Activated naive CD8-positive, alpha-beta T cell treated with anti-CD3 and anti-CD28 coated beads, Interleukin-2, amount 50 U/mL, for 24 hours (primary cell): ENCODE data around the gene C13orf46.
"Not testable (repeated sequence)": the region's sequence is repeated elsewhere in the genome, so short reads cannot be mapped to it uniquely, and the experiment has no call there.

Source experiments
- ATAC-seq: fragments of 150-1000 bp; cut with Tn5 transposase; one replicate; pipeline ENCODE4 v1.10.0; 2021
- DNase-seq: peaks from one replicate; pipeline ENCODE4 v3.0.0; 2021
- H3K27ac Mint-ChIP-seq: one replicate; pipeline ENCODE4 v1.8.0; 2021; ENCODE audit warnings: mild to moderate bottlenecking, mixed read lengths
- H3K27me3 Mint-ChIP-seq: one replicate; pipeline ENCODE4 v1.8.0; 2021; ENCODE audit warnings: mixed read lengths
- H3K36me3 Mint-ChIP-seq: one replicate; pipeline ENCODE4 v1.8.0; 2021; ENCODE audit warnings: low read depth, mixed read lengths
- H3K4me1 Mint-ChIP-seq: one replicate; pipeline ENCODE4 v1.8.0; 2021; ENCODE audit warnings: mixed read lengths
- H3K4me3 Mint-ChIP-seq: one replicate; pipeline ENCODE4 v1.8.0; 2021; ENCODE audit warnings: mild to moderate bottlenecking, moderate library complexity, mixed read lengths
- H3K9me3 Mint-ChIP-seq: one replicate; pipeline ENCODE4 v1.8.0; 2021; ENCODE audit warnings: mixed read lengths

The C13orf46 gene

DNA sequence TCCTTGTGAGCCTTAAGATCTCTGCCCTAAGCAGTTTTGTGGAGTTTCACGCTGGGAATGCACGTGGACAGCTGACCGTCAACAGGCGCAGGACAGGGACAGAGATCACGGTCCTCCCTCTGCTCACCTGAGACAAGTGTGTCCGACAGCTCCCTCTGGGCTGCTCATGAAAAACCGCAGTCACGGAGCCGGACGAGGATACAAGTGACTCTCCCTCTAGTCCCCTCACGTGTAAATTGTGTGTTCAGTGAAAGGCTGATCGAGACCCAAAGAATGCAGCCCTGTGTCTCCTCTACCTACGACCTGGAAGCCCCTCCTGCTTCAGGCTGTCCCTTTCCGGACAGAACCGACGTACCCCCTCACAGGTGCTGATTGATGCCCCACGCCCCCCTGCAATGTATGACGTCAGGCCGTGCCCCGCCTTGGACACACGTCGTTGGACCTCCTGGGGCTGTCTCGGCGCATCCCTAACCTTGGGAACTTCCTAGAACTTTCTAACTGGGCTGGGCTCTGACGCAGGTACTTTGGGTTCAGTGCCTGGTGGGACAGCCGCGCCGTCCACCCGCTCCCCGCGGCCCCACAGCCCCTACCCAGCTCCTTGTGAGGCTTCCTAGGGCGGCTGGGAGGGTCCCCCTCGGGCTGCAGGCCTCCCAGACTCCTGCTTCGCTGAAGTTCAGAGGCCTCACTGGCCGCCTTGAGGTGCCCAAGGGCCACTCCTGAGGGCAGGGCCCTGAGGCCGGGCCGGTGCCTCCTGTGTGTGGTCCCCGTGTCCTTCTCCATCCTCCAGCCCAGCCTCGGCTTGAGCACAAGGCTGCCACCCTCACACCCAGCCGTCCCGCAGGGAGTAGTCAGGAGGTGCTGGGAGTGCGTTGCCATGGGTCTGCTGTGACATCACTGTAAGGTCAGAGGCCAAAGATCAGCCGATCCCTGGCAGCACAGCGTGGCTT, at the start of gene C13orf46:
Gene C13orf46 (minus strand): TSS at position 859 of the 947 bp plus-strand sequence. CDS start 79 bp downstream, at position 780.
- Mint-ChIP-seq H3K27ac (no peak within 1 kb of the TSS), H3K27me3 (no peaks in the 10 kb centered on the region), H3K36me3 (peaks cover 2% of the 10 kb centered on the region), H3K4me3 (no peak within 1 kb of the TSS), H3K4me1 (no peaks in the 10 kb centered on the region), H3K9me3 (no peaks in the 10 kb centered on the region)
- DNase-seq (no peak), ATAC-seq (no peak)

DNA sequence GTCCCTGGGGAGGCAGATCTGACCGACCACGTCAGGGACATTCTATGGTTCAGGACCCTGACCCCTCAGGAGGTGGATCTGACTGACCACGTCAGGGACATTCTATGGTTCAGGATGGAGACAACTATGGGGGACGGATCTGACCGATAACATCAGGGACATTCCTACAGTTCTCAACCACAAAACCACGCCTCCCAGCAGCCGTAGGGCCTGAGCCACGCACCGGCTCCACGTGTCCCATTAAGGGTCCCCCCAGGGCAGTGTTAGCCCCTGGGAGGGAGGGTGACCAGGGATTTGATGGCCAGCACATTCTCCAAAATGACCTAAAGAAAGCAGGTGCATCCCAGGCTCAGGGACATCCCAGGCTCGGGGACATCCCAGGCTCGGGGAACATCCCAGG, 49.0 kb upstream of the C13orf46 start:
- Mint-ChIP-seq H3K4me3 (no peak overlapping the region), H3K27ac (no peak overlapping the region), H3K9me3 (no peaks in the 10 kb centered on the region), H3K36me3 (peaks cover 25% of the 10 kb centered on the region), H3K4me1 (no peaks in the 10 kb centered on the region), H3K27me3 (no peaks in the 10 kb centered on the region)
- ATAC-seq (no peak), DNase-seq (no peak)

GRCh38 chr13:114022309-114022669, 48.4 kb upstream of the C13orf46 start:
- H3K36me3 Mint-ChIP-seq, result peaks cover 25% of the 10 kb centered on the region
- H3K4me3 Mint-ChIP-seq, result no peak overlapping the region
- H3K27ac Mint-ChIP-seq, result no peak overlapping the region
- H3K27me3 Mint-ChIP-seq, result no peaks in the 10 kb centered on the region
- no peaks in the 10 kb centered on the region for H3K9me3 Mint-ChIP-seq
- ATAC-seq (no peak), DNase-seq (no peak)
- no peaks in the 10 kb centered on the region for H3K4me1 Mint-ChIP-seq

GRCh38 chr13:114021464-114022308, 47.8 kb upstream of the C13orf46 start:
- peaks cover 27% of the 10 kb centered on the region for H3K36me3 Mint-ChIP-seq

DNA sequence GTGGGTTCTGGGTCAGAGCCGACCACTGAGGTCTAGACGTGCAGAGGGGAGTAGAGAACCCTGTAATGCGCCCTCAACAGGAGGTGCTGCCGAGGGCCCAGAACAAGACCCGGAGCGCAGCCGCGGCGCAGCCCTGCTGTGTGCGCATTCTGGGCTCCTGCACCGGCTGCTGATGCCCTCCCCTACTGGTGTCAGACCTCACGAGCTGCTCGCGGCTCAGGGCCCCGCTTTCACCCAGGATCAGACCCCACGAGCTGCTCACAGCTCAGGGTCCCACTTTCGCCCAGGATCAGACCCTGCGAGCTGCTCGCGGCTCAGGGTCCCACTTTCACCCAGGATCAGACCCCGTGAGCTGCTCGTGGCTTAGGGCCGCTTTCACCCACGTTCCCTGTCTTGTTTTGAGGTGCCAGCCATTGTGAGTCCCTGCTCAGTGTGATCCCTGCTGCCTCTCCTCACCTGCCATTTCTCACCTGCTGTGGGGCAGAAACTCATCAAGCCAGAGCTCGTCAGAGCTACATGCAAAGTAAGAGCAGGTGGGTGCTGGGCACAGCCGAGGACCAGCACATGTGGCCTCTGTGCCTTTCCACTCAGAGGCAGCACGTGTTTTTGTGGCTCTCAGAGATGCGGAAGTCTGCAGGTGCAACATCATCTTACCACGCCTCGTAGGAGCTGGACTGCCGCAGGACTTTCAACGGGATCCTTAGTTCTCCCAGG, 47.0 kb upstream of the C13orf46 start:
- ATAC-seq (no peak), DNase-seq (no peak)
- no peak overlapping the region for H3K4me3 Mint-ChIP-seq
- no peaks in the 10 kb centered on the region for H3K27me3 Mint-ChIP-seq
- H3K36me3 Mint-ChIP-seq, result peaks cover 31% of the 10 kb centered on the region
- no peak overlapping the region for H3K27ac Mint-ChIP-seq
- H3K9me3 Mint-ChIP-seq, result no peaks in the 10 kb centered on the region
- H3K4me1 Mint-ChIP-seq, result peaks cover 8% of the 10 kb centered on the region

More at GRCh38 chr13:114021464-114022308, 47.8 kb upstream of the C13orf46 start:
- DNase-seq, result no peak
- H3K4me3 Mint-ChIP-seq, result no peak overlapping the region
- no peaks in the 10 kb centered on the region for H3K27me3 Mint-ChIP-seq
- ATAC-seq, result no peak
- no peak overlapping the region for H3K27ac Mint-ChIP-seq
- peaks cover 3% of the 10 kb centered on the region for H3K4me1 Mint-ChIP-seq
- no peaks in the 10 kb centered on the region for H3K9me3 Mint-ChIP-seq

GRCh38 chr13:114020134-114020533, 46.3 kb upstream of the C13orf46 start:
- H3K4me1 Mint-ChIP-seq, result peaks cover 11% of the 10 kb centered on the region
- H3K36me3 Mint-ChIP-seq, result peaks cover 29% of the 10 kb centered on the region
- not testable (repeated sequence) for H3K27ac Mint-ChIP-seq, ATAC-seq, H3K9me3 Mint-ChIP-seq, H3K27me3 Mint-ChIP-seq, H3K4me3 Mint-ChIP-seq, DNase-seq

DNA sequence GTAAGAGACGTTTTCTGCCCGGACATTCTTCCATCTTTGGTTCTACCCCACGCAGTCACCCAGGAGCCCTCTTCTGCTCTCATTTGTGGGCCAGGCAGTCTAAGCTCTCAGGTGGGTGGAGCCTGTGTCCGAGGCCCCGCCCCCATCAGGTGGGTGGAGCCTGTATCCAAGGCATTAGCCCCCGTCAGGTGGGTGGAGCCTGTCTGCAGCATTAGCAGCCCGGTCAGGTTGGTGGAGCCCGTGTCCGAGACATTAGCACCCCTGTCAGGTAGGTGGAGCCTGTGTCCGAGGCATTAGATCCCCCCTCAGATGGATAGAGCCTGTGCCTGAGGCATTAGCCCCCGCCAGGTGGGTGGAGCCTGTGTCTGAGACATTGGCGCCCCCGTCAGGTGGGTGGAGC, 45.5 kb upstream of the C13orf46 start:
- H3K27me3 Mint-ChIP-seq, result no peaks in the 10 kb centered on the region
- H3K4me3 Mint-ChIP-seq, result no peak overlapping the region
- DNase-seq (peak; percentile 54), ATAC-seq (no peak)
- H3K4me1 Mint-ChIP-seq, result peaks cover 11% of the 10 kb centered on the region
- H3K27ac Mint-ChIP-seq, result no peak overlapping the region
- peaks cover 29% of the 10 kb centered on the region for H3K36me3 Mint-ChIP-seq
- H3K9me3 Mint-ChIP-seq, result no peaks in the 10 kb centered on the region

DNA sequence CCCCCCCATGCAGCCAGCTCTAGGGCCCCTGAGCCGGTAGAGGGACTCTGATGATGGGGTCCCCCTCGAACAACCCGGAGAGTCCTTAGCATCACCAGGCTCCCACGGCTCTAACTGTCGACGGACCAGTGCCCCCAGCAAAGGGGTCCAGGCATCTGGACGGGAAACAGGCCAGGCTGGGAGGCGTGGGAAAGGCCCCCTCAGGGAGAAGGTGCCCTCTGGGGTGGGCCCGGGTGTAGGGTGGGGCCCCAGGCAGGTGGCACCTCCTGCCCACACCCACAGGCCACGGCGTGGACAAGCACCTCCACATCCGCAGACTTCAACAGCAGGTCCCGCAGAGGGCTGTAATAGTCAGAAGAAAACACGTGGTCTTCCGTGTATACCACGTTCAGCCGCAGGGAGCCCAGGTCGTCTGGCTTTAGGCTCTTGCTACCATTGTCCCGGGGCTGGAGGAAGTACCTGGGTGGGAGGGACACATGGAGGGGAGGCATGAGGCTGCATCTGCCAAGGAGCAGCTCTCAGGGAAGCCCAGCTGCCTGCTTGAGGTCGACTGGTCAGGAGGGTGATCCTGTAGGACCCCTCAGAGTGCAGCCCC, 44.7 kb upstream of the C13orf46 start:
- peaks cover 26% of the 10 kb centered on the region for H3K36me3 Mint-ChIP-seq

GRCh38 chr13:114017966-114018365, 44.1 kb upstream of the C13orf46 start:
- ATAC-seq, result no peak
- H3K36me3 Mint-ChIP-seq, result peaks cover 22% of the 10 kb centered on the region
- H3K27me3 Mint-ChIP-seq, result no peaks in the 10 kb centered on the region
- no peaks in the 10 kb centered on the region for H3K9me3 Mint-ChIP-seq
- no peak overlapping the region for H3K27ac Mint-ChIP-seq
- peaks cover 11% of the 10 kb centered on the region for H3K4me1 Mint-ChIP-seq
- H3K4me3 Mint-ChIP-seq, result no peak overlapping the region
- DNase-seq, result no peak

More for the DNA sequence above, 44.7 kb upstream of the C13orf46 start:
- H3K9me3 Mint-ChIP-seq, result no peaks in the 10 kb centered on the region
- DNase-seq (no peak), ATAC-seq (no peak)
- H3K27ac Mint-ChIP-seq, result no peak overlapping the region
- peaks cover 11% of the 10 kb centered on the region for H3K4me1 Mint-ChIP-seq
- no peaks in the 10 kb centered on the region for H3K27me3 Mint-ChIP-seq
- H3K4me3 Mint-ChIP-seq, result no peak overlapping the region

- H3K27me3 Mint-ChIP-seq, result no peaks in the 10 kb centered on the region
- peaks cover 11% of the 10 kb centered on the region for H3K4me1 Mint-ChIP-seq
- H3K4me3 Mint-ChIP-seq, result no peak overlapping the region
- DNase-seq (no peak), ATAC-seq (no peak)
- peak overlapping the region; percentile 64 for H3K27ac Mint-ChIP-seq
- H3K9me3 Mint-ChIP-seq, result no peaks in the 10 kb centered on the region
- H3K36me3 Mint-ChIP-seq, result peaks cover 19% of the 10 kb centered on the region
Observed at GRCh38 chr13:114017028-114017630, 43.3 kb upstream of the C13orf46 start.

- no peaks in the 10 kb centered on the region for H3K9me3 Mint-ChIP-seq
- H3K27ac Mint-ChIP-seq, result peak overlapping the region; percentile 83
- no peak for DNase-seq
- H3K4me1 Mint-ChIP-seq, result peaks cover 11% of the 10 kb centered on the region
- no peak for ATAC-seq
- H3K4me3 Mint-ChIP-seq, result no peak overlapping the region
- H3K27me3 Mint-ChIP-seq, result no peaks in the 10 kb centered on the region
- H3K36me3 Mint-ChIP-seq, result peaks cover 19% of the 10 kb centered on the region
Observed at GRCh38 chr13:114016321-114017027, 42.6 kb upstream of the C13orf46 start.

DNA sequence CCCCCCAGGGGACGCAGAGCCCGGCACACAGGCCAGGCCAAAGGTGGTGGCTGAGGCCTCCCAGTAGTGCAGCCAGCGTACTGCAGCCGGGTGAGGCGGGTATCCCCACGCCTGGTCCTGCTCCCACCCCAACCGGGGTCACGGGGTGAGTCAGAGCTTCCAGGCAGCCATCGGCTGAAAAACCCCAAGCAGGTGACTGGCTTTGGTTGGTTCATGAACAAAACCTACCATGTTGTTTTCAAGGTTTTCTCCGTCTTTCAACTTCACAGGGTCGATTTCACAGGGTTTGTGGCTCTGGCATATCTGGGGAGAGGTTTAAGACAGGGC, 42.1 kb upstream of the C13orf46 start:
- DNase-seq, result peak; percentile 37

More for the DNA sequence above, 42.1 kb upstream of the C13orf46 start:
- H3K27me3 Mint-ChIP-seq, result no peaks in the 10 kb centered on the region
- peak overlapping the region; percentile 83 for H3K27ac Mint-ChIP-seq
- H3K4me3 Mint-ChIP-seq, result no peak overlapping the region
- H3K4me1 Mint-ChIP-seq, result peaks cover 11% of the 10 kb centered on the region
- no peaks in the 10 kb centered on the region for H3K9me3 Mint-ChIP-seq
- peaks cover 18% of the 10 kb centered on the region for H3K36me3 Mint-ChIP-seq
- peak; percentile 66 for ATAC-seq
